WI38 (cell line): ENCODE measurements around the gene HS3ST6.
"Not testable (repeated sequence)": the region's sequence is repeated elsewhere in the genome, so short reads cannot be mapped to it uniquely, and the experiment has no call there.

ENCODE experiments used
- H3K4me3 ChIP-seq: 2 replicates; pipeline ENCODE4 v1.5.1; 2011; ENCODE audit warnings: low read depth, mild to moderate bottlenecking, control low read depth, low read length
- CTCF ChIP-seq: IDR thresholded peaks from 2 replicates; pipeline ENCODE4 v1.5.1; 2012; ENCODE audit warnings: low read depth, mild to moderate bottlenecking, control low read depth, low read length

The HS3ST6 gene

GRCh38 chr16:1902547-1903219 is 15.5 kb downstream of the HS3ST6 start:
- no peak overlapping the region for H3K4me3 ChIP-seq
- no peak for TF ChIP-seq CTCF

DNA sequence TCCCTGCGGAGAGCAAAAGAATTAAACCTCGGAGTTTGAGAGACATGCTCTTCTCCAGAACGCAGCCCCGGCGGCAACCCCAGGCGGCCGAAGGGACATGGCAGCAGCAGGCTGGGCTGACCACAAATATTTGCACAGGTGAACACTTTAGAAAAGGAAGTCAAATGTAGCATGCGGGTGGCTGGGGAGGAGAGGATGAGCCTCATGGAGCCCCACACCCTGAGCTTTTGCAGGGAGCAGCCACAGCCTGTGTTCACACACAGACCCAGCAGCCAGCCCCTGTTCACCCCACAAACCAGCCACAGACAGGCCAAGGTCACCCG is 17.8 kb downstream of the HS3ST6 start:
- no peak overlapping the region for H3K4me3 ChIP-seq
- TF ChIP-seq CTCF: no peak

DNA sequence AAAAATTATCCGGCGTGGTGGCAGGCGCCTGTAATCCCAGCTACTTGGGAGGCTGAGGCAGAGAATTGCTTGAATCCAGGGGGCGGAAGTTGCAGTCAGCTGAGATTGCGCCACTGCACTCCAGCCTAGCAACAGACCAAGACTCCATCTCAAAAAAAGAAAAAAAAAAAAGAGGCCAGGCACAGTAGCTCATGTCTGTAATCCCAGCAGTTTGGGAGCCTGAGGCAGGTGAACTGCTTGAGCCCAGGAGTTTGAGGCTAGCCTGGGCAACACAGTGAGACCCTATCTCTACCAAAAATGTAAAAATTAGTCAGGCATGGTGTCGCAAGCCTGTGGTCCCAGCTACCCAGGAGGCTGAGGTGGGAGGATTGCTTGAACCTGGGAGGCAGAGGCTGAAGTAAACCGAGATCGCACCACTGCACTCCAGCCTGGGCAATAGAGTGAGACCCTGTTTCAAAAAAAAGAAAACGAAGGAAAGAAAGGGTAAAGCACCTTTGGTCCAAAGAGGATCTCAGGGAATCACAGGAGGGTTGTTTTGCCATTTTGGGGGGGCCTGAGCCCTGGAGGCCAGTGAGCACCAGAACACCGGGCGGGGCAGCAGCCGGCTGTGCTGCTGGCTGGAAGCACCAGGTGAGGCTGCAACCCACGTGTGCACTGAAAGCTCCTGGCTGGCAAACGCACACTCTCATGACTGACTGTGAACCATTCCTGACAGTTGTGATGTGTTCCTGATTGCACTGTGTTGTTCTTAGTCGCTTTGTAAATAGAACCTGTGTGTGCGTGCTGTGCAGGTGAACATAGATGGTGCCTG is 18.4 kb downstream of the HS3ST6 start:
- TF ChIP-seq CTCF: no peak
- no peak overlapping the region for H3K4me3 ChIP-seq

GRCh38 chr16:1897692-1898091 is 20.5 kb downstream of the HS3ST6 start:
- not testable (repeated sequence) for H3K4me3 ChIP-seq

- no peak overlapping the region for H3K4me3 ChIP-seq
- TF ChIP-seq CTCF: no peak
These were observed 22.1 kb downstream of the HS3ST6 start for GRCh38 chr16:1895949-1896675.

GRCh38 chr16:1895068-1895467 is 23.1 kb downstream of the HS3ST6 start:
- TF ChIP-seq CTCF: no peak
- H3K4me3 ChIP-seq: no peak overlapping the region

DNA sequence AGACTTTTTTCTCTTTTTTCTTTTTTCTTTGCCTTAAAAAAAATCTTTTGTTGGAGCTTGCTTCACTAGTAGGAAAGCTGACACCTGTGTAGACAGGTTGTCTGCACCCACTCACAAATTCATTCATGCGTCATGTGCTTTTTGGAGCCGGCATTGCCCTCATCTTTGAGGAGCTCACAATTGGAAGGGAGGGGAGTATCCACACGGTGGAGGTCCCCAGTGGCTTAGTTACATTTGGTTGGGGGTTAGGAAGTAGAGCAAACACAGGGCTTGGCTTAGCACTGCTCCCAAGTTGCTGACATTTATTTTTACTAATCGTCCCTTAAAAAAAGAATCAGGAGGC is 27.5 kb downstream of the HS3ST6 start:
- no peak overlapping the region for H3K4me3 ChIP-seq
- TF ChIP-seq CTCF: no peak
